Measurements from ENCODE around the gene C19orf44. TPM values are rescaled to one million over a fixed set of nuclear protein-coding genes. Genes with fewer than 3 reads are reported as not detected.

Gene C19orf44
- total RNA-seq, 1 experiment from 2014 or later, result 2.5 TPM

DNA sequence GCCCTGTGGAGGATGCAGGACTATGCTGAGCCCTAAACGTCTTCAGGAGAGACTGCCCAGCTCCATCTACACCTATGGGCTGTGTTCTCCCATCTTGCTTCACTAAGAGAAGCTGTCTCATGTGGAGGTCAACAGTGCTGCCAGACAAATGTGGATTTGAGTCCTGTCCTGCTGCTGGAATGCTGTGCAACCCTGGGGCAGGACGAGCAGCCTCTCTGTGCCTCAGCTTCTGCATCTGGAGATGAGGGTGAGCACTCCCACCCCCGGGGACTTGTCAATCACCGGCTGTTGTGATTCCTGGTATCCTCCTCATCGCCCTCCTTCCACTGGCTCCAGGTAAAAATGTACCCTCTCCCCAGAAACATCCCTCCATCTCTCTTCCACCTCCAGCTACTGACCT is 40.7 kb upstream of the C19orf44 start:
- H3K4me3 ChIP-seq (ENCODE audit: low read length), result no peak overlapping the region
- DNase-seq (no peak), ATAC-seq (no peak)
- peaks cover 16% of the 10 kb centered on the region; the same call in 1 of the 2 replicates for H3K4me1 ChIP-seq (ENCODE audit: insufficient read depth, low read length)
- peaks cover 98% of the 10 kb centered on the region for H3K79me2 ChIP-seq (ENCODE audit: low read length)
- no TSS peak for BruUV-seq (replicated peaks)
- H3K27me3 ChIP-seq (ENCODE audit: low read length), result no peaks in the 10 kb centered on the region
- ChIA-PET CTCF (no interaction called here), POLR2A (ENCODE audit: unreplicated experiment) (no interaction called here)
- H3K4me2 ChIP-seq (ENCODE audit: low read length), result no peak overlapping the region
- TF ChIP-seq EZH2 (IDR thresholded peaks at IDR 0.05; ENCODE audit: low read length, unreplicated experiment) (no peak), EZH2phosphoT487 (IDR thresholded peaks at IDR 0.05; ENCODE audit: borderline replicate concordance, low read length) (no peak)
- TF ChIP-seq, protein P1, sequence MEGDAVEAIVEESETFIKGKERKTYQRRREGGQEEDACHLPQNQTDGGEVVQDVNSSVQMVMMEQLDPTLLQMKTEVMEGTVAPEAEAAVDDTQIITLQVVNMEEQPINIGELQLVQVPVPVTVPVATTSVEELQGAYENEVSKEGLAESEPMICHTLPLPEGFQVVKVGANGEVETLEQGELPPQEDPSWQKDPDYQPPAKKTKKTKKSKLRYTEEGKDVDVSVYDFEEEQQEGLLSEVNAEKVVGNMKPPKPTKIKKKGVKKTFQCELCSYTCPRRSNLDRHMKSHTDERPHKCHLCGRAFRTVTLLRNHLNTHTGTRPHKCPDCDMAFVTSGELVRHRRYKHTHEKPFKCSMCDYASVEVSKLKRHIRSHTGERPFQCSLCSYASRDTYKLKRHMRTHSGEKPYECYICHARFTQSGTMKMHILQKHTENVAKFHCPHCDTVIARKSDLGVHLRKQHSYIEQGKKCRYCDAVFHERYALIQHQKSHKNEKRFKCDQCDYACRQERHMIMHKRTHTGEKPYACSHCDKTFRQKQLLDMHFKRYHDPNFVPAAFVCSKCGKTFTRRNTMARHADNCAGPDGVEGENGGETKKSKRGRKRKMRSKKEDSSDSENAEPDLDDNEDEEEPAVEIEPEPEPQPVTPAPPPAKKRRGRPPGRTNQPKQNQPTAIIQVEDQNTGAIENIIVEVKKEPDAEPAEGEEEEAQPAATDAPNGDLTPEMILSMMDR (conservative IDR thresholded peaks at IDR 0.05; ENCODE audit: low read depth, low read length), result no peak
- H3K9ac ChIP-seq (ENCODE audit: low read length), result no peak overlapping the region
- no peaks in the 10 kb centered on the region for H3K36me3 ChIP-seq (ENCODE audit: low read depth, low read length)
- intact Hi-C loops (cut with micrococcal nuclease), result no loop called here
- H3K27ac ChIP-seq (ENCODE audit: low read length), result no peak overlapping the region
- H3K9me3 ChIP-seq (ENCODE audit: low read length), result no peaks in the 10 kb centered on the region
- H4K20me1 ChIP-seq (ENCODE audit: low read length), result peaks cover 50% of the 10 kb centered on the region
- no peak overlapping the region for H2AFZ ChIP-seq (ENCODE audit: low read length)
- no peaks in the 10 kb centered on the region for H3K9me2 ChIP-seq (replicated peaks; ENCODE audit: low read length)
- H3F3A ChIP-seq (ENCODE audit: low read length, unreplicated experiment), result no peaks in the 10 kb centered on the region

DNA sequence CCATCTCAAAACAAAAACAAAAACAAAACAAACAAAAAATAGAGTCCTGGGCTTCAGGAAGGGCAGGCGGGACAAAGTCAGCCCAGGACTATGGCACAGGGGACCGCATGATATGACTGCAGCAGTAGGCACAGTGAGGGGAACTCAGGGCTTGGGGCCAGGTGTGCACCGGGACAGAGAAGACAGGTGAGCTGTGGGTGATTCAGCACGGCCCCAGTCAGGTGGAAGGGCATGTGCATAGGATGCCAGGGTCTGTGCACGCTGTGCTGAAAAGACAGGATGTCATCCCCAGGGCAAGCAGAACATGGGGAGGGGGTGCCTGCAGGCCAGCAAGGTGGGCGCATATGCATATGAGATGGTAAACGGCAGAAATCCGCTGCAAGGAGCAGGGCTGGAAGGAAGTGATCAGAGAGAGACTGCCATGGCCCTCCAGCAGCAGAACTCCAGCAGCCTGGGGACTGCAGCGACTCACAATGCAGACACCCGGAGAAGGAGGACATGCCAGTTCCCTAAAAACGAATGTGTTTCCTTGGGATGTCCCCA is 39.5 kb upstream of the C19orf44 start:
- DNase-seq (peak; percentile 6), ATAC-seq (no peak)
- H3K79me2 ChIP-seq (ENCODE audit: low read length), result peaks cover 98% of the 10 kb centered on the region
- no peak overlapping the region for H3K27ac ChIP-seq (ENCODE audit: low read length)
- BruUV-seq (replicated peaks), result no TSS peak
- intact Hi-C loops (cut with micrococcal nuclease), result no loop called here
- no peak overlapping the region for H3K4me2 ChIP-seq (ENCODE audit: low read length)
- TF ChIP-seq EZH2 (IDR thresholded peaks at IDR 0.05; ENCODE audit: low read length, unreplicated experiment) (no peak), EZH2phosphoT487 (IDR thresholded peaks at IDR 0.05; ENCODE audit: borderline replicate concordance, low read length) (no peak)
- TF ChIP-seq, protein P1 (conservative IDR thresholded peaks at IDR 0.05; ENCODE audit: low read depth, low read length), result no peak
- POLR2A ChIA-PET (ENCODE audit: unreplicated experiment), result no interaction called here
- no peaks in the 10 kb centered on the region for H3F3A ChIP-seq (ENCODE audit: low read length, unreplicated experiment)
- H2AFZ ChIP-seq (ENCODE audit: low read length), result no peak overlapping the region
- CTCF ChIA-PET, result no interaction called here
- no peaks in the 10 kb centered on the region for H3K9me3 ChIP-seq (ENCODE audit: low read length)
- H3K36me3 ChIP-seq (ENCODE audit: low read depth, low read length), result no peaks in the 10 kb centered on the region
- no peaks in the 10 kb centered on the region for H3K27me3 ChIP-seq (ENCODE audit: low read length)
- H3K9me2 ChIP-seq (replicated peaks; ENCODE audit: low read length), result no peaks in the 10 kb centered on the region
- H3K9ac ChIP-seq (ENCODE audit: low read length), result no peak overlapping the region
- peaks cover 53% of the 10 kb centered on the region for H4K20me1 ChIP-seq (ENCODE audit: low read length)
- peaks cover 16% of the 10 kb centered on the region; the same call in 1 of the 2 replicates for H3K4me1 ChIP-seq (ENCODE audit: insufficient read depth, low read length)
- H3K4me3 ChIP-seq (ENCODE audit: low read length), result no peak overlapping the region

GRCh38 chr19:16457195-16457953 is 38.8 kb upstream of the C19orf44 start:
- Histone ChIP-seq H4K20me1 (ENCODE audit: low read length) (peaks cover 57% of the 10 kb centered on the region), H3K36me3 (ENCODE audit: low read depth, low read length) (no peaks in the 10 kb centered on the region), H3K79me2 (ENCODE audit: low read length) (peaks cover 98% of the 10 kb centered on the region), H2AFZ (ENCODE audit: low read length) (no peak overlapping the region), H3K27me3 (ENCODE audit: low read length) (no peaks in the 10 kb centered on the region), H3K9me2 (replicated peaks; ENCODE audit: low read length) (no peaks in the 10 kb centered on the region), H3K9me3 (ENCODE audit: low read length) (no peaks in the 10 kb centered on the region), H3K4me2 (ENCODE audit: low read length) (no peak overlapping the region), H3K27ac (ENCODE audit: low read length) (no peak overlapping the region), H3F3A (ENCODE audit: low read length, unreplicated experiment) (no peaks in the 10 kb centered on the region), H3K9ac (ENCODE audit: low read length) (no peak overlapping the region), H3K4me3 (ENCODE audit: low read length) (no peak overlapping the region), H3K4me1 (ENCODE audit: insufficient read depth, low read length) (peaks cover 16% of the 10 kb centered on the region; the same call in 1 of the 2 replicates)
- DNase-seq (peak; percentile 5), ATAC-seq (peak; percentile 48)
- POLR2A ChIA-PET (ENCODE audit: unreplicated experiment), result no interaction called here
- intact Hi-C loops (cut with micrococcal nuclease), result no loop called here
- CTCF ChIA-PET, result interaction anchor here (0.7 kb wide), 1 partner anchor 13 kb away, joined by 3 read pairs; no protein-coding TSS in a partner anchor
- TF ChIP-seq EZH2phosphoT487 (IDR thresholded peaks at IDR 0.05; ENCODE audit: borderline replicate concordance, low read length) (no peak), EZH2 (IDR thresholded peaks at IDR 0.05; ENCODE audit: low read length, unreplicated experiment) (no peak)
- TF ChIP-seq, protein P1 (conservative IDR thresholded peaks at IDR 0.05; ENCODE audit: low read depth, low read length), result no peak
- no TSS peak for BruUV-seq (replicated peaks)

Data from PC-3 (cell line).